Measurements from ENCODE around the gene SPATA13. TPM values are rescaled to one million over a fixed set of nuclear protein-coding genes. Genes with fewer than 3 reads are reported as not detected.
"Not testable (repeated sequence)": the region's sequence is repeated elsewhere in the genome, so short reads cannot be mapped to it uniquely, and the experiment has no call there.

Gene SPATA13
- total and polyA plus RNA-seq, 2 donors (not counting 3 experiments of a cell fraction or from before 2014, with no cell fraction given): 6.6 to 12.9 TPM

DNA sequence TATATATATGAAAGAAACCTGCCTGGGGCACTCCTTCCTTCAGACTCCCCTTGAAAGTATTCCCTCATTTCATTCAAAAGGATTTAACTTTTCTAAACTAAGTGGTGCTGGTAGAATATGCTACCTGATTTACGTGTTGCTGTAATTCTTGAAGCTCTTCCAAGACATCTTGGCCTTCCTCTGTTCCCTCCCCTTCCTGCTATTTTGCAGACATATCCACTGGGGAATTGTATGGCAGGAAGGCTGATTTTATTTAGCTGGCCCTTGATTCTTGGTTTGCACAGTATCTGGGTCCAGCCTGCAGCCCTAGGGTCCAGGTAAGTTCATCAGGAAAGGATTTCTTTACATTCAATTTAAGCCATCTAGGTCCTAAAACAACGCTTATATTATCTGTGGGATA lies 148.8 kb downstream of the SPATA13 start, which contains the start of gene C1QTNF9:
C1QTNF9 (plus strand) TSS at position 281 of the 400 bp plus-strand sequence. CDS start 6,424 bp downstream, outside the sequence.
- H3K79me2 ChIP-seq (ENCODE audit: control insufficient read depth, insufficient read depth, low read length); CTCF ChIA-PET; DNase-seq (ENCODE audit: low read depth, low spot score): not testable (repeated sequence)

DNA sequence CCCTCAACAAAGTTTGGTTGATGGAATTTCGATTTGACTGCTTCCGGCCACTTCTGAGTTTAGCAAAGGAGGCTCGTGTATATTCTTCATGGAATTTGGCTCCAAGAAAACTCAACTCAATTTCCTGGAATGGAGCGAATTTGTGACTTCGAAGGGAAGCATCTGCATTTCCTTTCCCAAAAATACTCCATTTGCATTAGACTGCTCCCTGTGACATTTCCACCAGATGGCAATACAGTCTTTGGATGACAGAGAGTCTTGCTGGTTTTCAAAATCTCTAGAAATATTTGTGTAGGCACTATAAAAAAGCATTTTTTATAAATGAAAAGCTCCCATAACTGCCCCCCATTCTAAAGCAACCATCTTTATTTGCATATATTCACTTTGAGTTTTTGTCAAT lies 152.9 kb downstream of the SPATA13 start:
- no peak overlapping the region for H2AFZ ChIP-seq (ENCODE audit: low read depth, low read length)
- H3K4me1 ChIP-seq (ENCODE audit: control insufficient read depth, extremely low read depth, insufficient read depth, low read length): no peaks in the 10 kb centered on the region
- dilution Hi-C loops (cut with MboI; ENCODE audit: extremely low pct_ligation_motif_present, low sequenced_read_pairs) (no loop called here), intact Hi-C loops (cut with micrococcal nuclease) (no loop called here)
- ChIA-PET CTCF (interaction anchor here (0.6 to 1.3 kb wide), 4 partner anchors 11 to 414 kb away, joined by 3 to 4 read pairs (median 4); no protein-coding TSS in a partner anchor), POLR2A (no interaction called here)
- TF ChIP-seq POLR2AphosphoS5 (IDR thresholded peaks at IDR 0.05; ENCODE audit: insufficient read depth, low read depth, low read length) (no peak), JUN (IDR thresholded peaks at IDR 0.05; ENCODE audit: borderline replicate concordance, insufficient read depth, insufficient read length, low read depth) (no peak), MYC (IDR thresholded peaks at IDR 0.05; ENCODE audit: low read depth, low read length) (no peak), FOS (IDR thresholded peaks at IDR 0.05; ENCODE audit: borderline replicate concordance, insufficient read depth, low read length) (no peak), POLR2A (IDR thresholded peaks at IDR 0.05; ENCODE audit: low read depth, low read length) (no peak), EZH2 (IDR thresholded peaks at IDR 0.05; ENCODE audit: borderline replicate concordance, low read depth, low read length, severe bottlenecking) (no peak), GATA2 (IDR thresholded peaks at IDR 0.05; ENCODE audit: insufficient read depth, insufficient read length, low read depth, low read length) (no peak)
- TF ChIP-seq, protein P1, sequence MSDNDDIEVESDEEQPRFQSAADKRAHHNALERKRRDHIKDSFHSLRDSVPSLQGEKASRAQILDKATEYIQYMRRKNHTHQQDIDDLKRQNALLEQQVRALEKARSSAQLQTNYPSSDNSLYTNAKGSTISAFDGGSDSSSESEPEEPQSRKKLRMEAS (IDR thresholded peaks at IDR 0.05; ENCODE audit: insufficient read depth, insufficient read length): no peak
- TF ChIP-seq, protein P2, sequence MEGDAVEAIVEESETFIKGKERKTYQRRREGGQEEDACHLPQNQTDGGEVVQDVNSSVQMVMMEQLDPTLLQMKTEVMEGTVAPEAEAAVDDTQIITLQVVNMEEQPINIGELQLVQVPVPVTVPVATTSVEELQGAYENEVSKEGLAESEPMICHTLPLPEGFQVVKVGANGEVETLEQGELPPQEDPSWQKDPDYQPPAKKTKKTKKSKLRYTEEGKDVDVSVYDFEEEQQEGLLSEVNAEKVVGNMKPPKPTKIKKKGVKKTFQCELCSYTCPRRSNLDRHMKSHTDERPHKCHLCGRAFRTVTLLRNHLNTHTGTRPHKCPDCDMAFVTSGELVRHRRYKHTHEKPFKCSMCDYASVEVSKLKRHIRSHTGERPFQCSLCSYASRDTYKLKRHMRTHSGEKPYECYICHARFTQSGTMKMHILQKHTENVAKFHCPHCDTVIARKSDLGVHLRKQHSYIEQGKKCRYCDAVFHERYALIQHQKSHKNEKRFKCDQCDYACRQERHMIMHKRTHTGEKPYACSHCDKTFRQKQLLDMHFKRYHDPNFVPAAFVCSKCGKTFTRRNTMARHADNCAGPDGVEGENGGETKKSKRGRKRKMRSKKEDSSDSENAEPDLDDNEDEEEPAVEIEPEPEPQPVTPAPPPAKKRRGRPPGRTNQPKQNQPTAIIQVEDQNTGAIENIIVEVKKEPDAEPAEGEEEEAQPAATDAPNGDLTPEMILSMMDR (IDR thresholded peaks at IDR 0.05; ENCODE audit: extremely low read depth in 1 of 2, insufficient read depth in 1 of 2, low read depth in 1 of 2, low read length in 2 of 2): no peak
- no peaks in the 10 kb centered on the region for H4K20me1 ChIP-seq (replicated peaks; ENCODE audit: control insufficient read depth, extremely low read depth, insufficient read depth, low read length)
- no peak overlapping the region for H3K9ac ChIP-seq (replicated peaks; ENCODE audit: extremely low read depth, insufficient read depth, low read length)
- no peak overlapping the region for H3K4me2 ChIP-seq (ENCODE audit: insufficient read depth, low read length)
- H3K9me1 ChIP-seq (replicated peaks; ENCODE audit: control insufficient read depth, extremely low read depth, insufficient read depth, low read length): no peaks in the 10 kb centered on the region
- H3K27ac ChIP-seq (ENCODE audit: insufficient read depth, low read depth, low read length): no peak overlapping the region
- no TSS peak for BruUV-seq (replicated peaks)
- no peaks in the 10 kb centered on the region for H3K27me3 ChIP-seq (ENCODE audit: control insufficient read depth in 2 of 2, insufficient read depth in 2 of 2, low read length in 2 of 2)
- H3K36me3 ChIP-seq (ENCODE audit: control insufficient read depth in 2 of 2, extremely low read depth in 1 of 2, insufficient read depth in 2 of 2, low read length in 2 of 2): no peaks in the 10 kb centered on the region
- H3K4me3 ChIP-seq (replicated peaks in 1 of 3; ENCODE audit: insufficient read depth in 1 of 3, low read depth in 1 of 3, low read length in 3 of 3): no peak overlapping the region
- no peaks in the 10 kb centered on the region for H3K9me3 ChIP-seq (replicated peaks; ENCODE audit: control insufficient read depth, insufficient read depth, low read length)
- no peak for DNase-seq (ENCODE audit: low read depth, low spot score)
- FAIRE-seq: peak; percentile 84
- H3K79me2 ChIP-seq (ENCODE audit: control insufficient read depth, insufficient read depth, low read length): no peaks in the 10 kb centered on the region

More for the DNA sequence above, 148.8 kb downstream of the SPATA13 start, which contains the start of gene C1QTNF9:
- POLR2A ChIA-PET; dilution Hi-C loops (cut with MboI; ENCODE audit: extremely low pct_ligation_motif_present, low sequenced_read_pairs); H3K36me3 ChIP-seq (ENCODE audit: control insufficient read depth in 2 of 2, extremely low read depth in 1 of 2, insufficient read depth in 2 of 2, low read length in 2 of 2); H3K4me2 ChIP-seq (ENCODE audit: insufficient read depth, low read length); H3K9me3 ChIP-seq (replicated peaks; ENCODE audit: control insufficient read depth, insufficient read depth, low read length); H3K9ac ChIP-seq (replicated peaks; ENCODE audit: extremely low read depth, insufficient read depth, low read length); H2AFZ ChIP-seq (ENCODE audit: low read depth, low read length); intact Hi-C loops (cut with micrococcal nuclease); H3K4me1 ChIP-seq (ENCODE audit: control insufficient read depth, extremely low read depth, insufficient read depth, low read length); H3K27ac ChIP-seq (ENCODE audit: insufficient read depth, low read depth, low read length); H4K20me1 ChIP-seq (replicated peaks; ENCODE audit: control insufficient read depth, extremely low read depth, insufficient read depth, low read length); H3K4me3 ChIP-seq (replicated peaks in 1 of 3; ENCODE audit: insufficient read depth in 1 of 3, low read depth in 1 of 3, low read length in 3 of 3); FAIRE-seq; H3K27me3 ChIP-seq (ENCODE audit: control insufficient read depth in 2 of 2, insufficient read depth in 2 of 2, low read length in 2 of 2); H3K9me1 ChIP-seq (replicated peaks; ENCODE audit: control insufficient read depth, extremely low read depth, insufficient read depth, low read length); BruUV-seq (replicated peaks): not testable (repeated sequence)

DNA sequence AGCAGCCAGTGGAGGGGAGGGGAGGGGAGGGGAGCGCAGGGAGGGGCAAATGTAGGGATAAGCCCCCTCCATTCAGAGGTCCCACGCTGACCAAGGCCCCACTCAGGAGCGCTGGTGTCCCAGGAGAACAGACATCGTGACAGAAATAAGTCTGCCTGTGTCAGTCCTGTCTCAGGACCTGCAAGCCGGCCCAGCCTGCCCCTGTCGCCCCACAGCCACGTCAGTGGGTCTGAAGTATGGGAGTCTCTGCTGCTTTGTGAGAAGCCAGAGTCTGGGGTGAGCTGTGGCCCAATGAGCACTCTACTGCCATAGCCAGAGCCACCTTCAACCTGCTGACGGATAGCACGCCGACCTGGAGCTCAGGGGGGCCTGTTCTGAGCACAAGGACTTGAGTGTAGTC lies 157.3 kb downstream of the SPATA13 start:
- FAIRE-seq; H3K4me3 ChIP-seq (replicated peaks in 1 of 3; ENCODE audit: insufficient read depth in 1 of 3, low read depth in 1 of 3, low read length in 3 of 3); H3K4me1 ChIP-seq (ENCODE audit: control insufficient read depth, extremely low read depth, insufficient read depth, low read length); H3K9ac ChIP-seq (replicated peaks; ENCODE audit: extremely low read depth, insufficient read depth, low read length); H3K9me3 ChIP-seq (replicated peaks; ENCODE audit: control insufficient read depth, insufficient read depth, low read length); POLR2A ChIA-PET; H3K9me1 ChIP-seq (replicated peaks; ENCODE audit: control insufficient read depth, extremely low read depth, insufficient read depth, low read length); H3K27ac ChIP-seq (ENCODE audit: insufficient read depth, low read depth, low read length); DNase-seq (ENCODE audit: low read depth, low spot score); H3K4me2 ChIP-seq (ENCODE audit: insufficient read depth, low read length); H3K36me3 ChIP-seq (ENCODE audit: control insufficient read depth in 2 of 2, extremely low read depth in 1 of 2, insufficient read depth in 2 of 2, low read length in 2 of 2); BruUV-seq (replicated peaks); H3K27me3 ChIP-seq (ENCODE audit: control insufficient read depth in 2 of 2, insufficient read depth in 2 of 2, low read length in 2 of 2); H4K20me1 ChIP-seq (replicated peaks; ENCODE audit: control insufficient read depth, extremely low read depth, insufficient read depth, low read length); H2AFZ ChIP-seq (ENCODE audit: low read depth, low read length); CTCF ChIA-PET; dilution Hi-C loops (cut with MboI; ENCODE audit: extremely low pct_ligation_motif_present, low sequenced_read_pairs); H3K79me2 ChIP-seq (ENCODE audit: control insufficient read depth, insufficient read depth, low read length): not testable (repeated sequence)
- intact Hi-C loops (cut with micrococcal nuclease): loop anchor here (5.0 kb wide), 1 partner anchor 239 kb away; no protein-coding TSS in a partner anchor

Data from endothelial cell of umbilical vein (primary cell).